HCT116 (cell line): ENCODE measurements around the gene HMCN1. TPM values are rescaled to one million over a fixed set of nuclear protein-coding genes. Genes with fewer than 3 reads are reported as not detected.

Experiments used
- ATAC-seq: fragments of 200-7000 bp; cut with Tn5 transposase; 2 replicates; pipeline ENCODE4 v1.9.1; 2020; ENCODE audit warnings: mild to moderate bottlenecking, moderate library complexity
- BruUV-seq: library from RNA; stranded (reverse); fragments of 400-500 nt; replicated peaks from 2 replicates; lab custom pipeline; 2021; lab: Mats Ljungman, UMichigan
- CTCF ChIA-PET: fragments of 300-600 bp; sonication (Branson Sonifier 250); formaldehyde crosslinking; loops from one replicate; lab custom pipeline; 2021; ENCODE audit warnings: antibody characterized with exemption; lab: Charles Lee
- POLR2A ChIA-PET: fragments of 300-600, 350-600 bp; sonication (Branson Sonifier 250); formaldehyde crosslinking; loops from one replicate; lab custom pipeline; 2021; ENCODE audit warnings: antibody characterized with exemption; lab: Charles Lee
- RAD21 ChIA-PET, 2 experiments: fragments of 300-600 bp; sonication (Branson Sonifier 250); formaldehyde crosslinking; loops; one replicate each; lab custom pipeline; 2023; ENCODE audit warnings: low total read pairs in 2 of 2; ENCODE audit not compliant: uncharacterized antibody in 2 of 2, unreplicated experiment in 2 of 2, low non-redundant PET in 1 of 2; lab: Charles Lee
- DNase-seq: peaks from one replicate; pipeline ENCODE4 v3.0.0-alpha.2; 2010; ENCODE audit warnings: low read depth, low spot score
- H2AFZ ChIP-seq: fragments of 200-600 bp; shearing (Covaris generic), sonication (generic); 2 replicates; pipeline ENCODE4 v1.6.1; 2017; ENCODE audit warnings: low read depth, mixed run types, mixed read lengths, antibody characterized with exemption, low read length; ENCODE audit not compliant: poor library complexity, severe bottlenecking
- H3K27ac ChIP-seq: 2 replicates; pipeline ENCODE4 v1.5.1; 2012; ENCODE audit warnings: low read depth, low read length
- H3K27me3 ChIP-seq: fragments of 200-600 bp; sonication (generic); 2 replicates; pipeline ENCODE4 v1.6.1; 2016; ENCODE audit warnings: mixed run types, low read length, mixed read lengths; ENCODE audit not compliant: insufficient read depth
- H3K36me3 ChIP-seq, 2 experiments: fragments of 200-500 bp in 1 of 2; fragments of 200-600 bp in 1 of 2; sonication (Bioruptor generic) in 1 of 2; sonication (generic) in 1 of 2; 2 replicates each; pipeline versions ENCODE4 v1.5.1 to v1.6.1; 2014 to 2016; ENCODE audit warnings: low read length in 2 of 2, inconsistent platforms in 1 of 2, mixed read lengths in 1 of 2, mixed run types in 1 of 2; ENCODE audit not compliant: insufficient read depth in 2 of 2, control insufficient read depth in 1 of 2
- H3K4me1 ChIP-seq, 2 experiments: fragments of 200-600 bp in 1 of 2; sonication (generic) in 1 of 2; 2 replicates each; pipeline versions ENCODE4 v1.5.1 to v1.6.1; 2012 to 2017; ENCODE audit warnings: low read length in 2 of 2, inconsistent platforms in 1 of 2, mild to moderate bottlenecking in 1 of 2, mixed read lengths in 1 of 2, mixed run types in 1 of 2, moderate library complexity in 1 of 2; ENCODE audit not compliant: insufficient read depth in 2 of 2, control insufficient read depth in 1 of 2
- H3K4me2 ChIP-seq: fragments of 200-600 bp; sonication (generic); 2 replicates; pipeline ENCODE4 v1.6.1; 2017; ENCODE audit warnings: mixed run types, low read length, mixed read lengths
- H3K4me3 ChIP-seq, 2 experiments: fragments of 200-600 bp in 1 of 2; sonication (generic) in 1 of 2; replicated peaks in 1 of 2; 2 replicates each; pipeline ENCODE4 v1.5.1; 2011 to 2016; ENCODE audit warnings: low read length in 2 of 2, control low read depth in 1 of 2, low read depth in 1 of 2, mild to moderate bottlenecking in 1 of 2, mixed read lengths in 1 of 2, mixed run types in 1 of 2
- H3K79me2 ChIP-seq: fragments of 200-600 bp; sonication (generic); 2 replicates; pipeline ENCODE4 v1.6.1; 2017; ENCODE audit warnings: mild to moderate bottlenecking, mixed run types, low read length, moderate library complexity, mixed read lengths; ENCODE audit not compliant: insufficient read depth
- H3K9ac ChIP-seq: fragments of 200-600 bp; sonication (generic); 2 replicates; pipeline ENCODE4 v1.6.1; 2016; ENCODE audit warnings: low read length, mixed read lengths
- H3K9me2 ChIP-seq: fragments of 200-600 bp; sonication (generic), shearing (Covaris generic); 2 replicates; pipeline ENCODE4 v1.6.1; 2017; ENCODE audit warnings: mixed run types, mild to moderate bottlenecking, moderate library complexity; ENCODE audit not compliant: insufficient read depth
- H3K9me3 ChIP-seq, 2 experiments: fragments of 200-500 bp in 1 of 2; fragments of 200-600 bp in 1 of 2; sonication (Bioruptor generic) in 1 of 2; sonication (generic) in 1 of 2; 2 replicates each; pipeline ENCODE4 v1.6.1; 2014 to 2017; ENCODE audit warnings: low read length in 2 of 2, mixed read lengths in 2 of 2, inconsistent platforms in 1 of 2, low read depth in 1 of 2, mild to moderate bottlenecking in 1 of 2, mixed run types in 1 of 2, moderate library complexity in 1 of 2; ENCODE audit not compliant: control insufficient read depth in 1 of 2, insufficient read depth in 1 of 2
- H4K20me1 ChIP-seq: fragments of 200-600 bp; sonication (generic), shearing (Covaris generic); 2 replicates; pipeline ENCODE4 v1.6.1; 2017; ENCODE audit warnings: mixed run types, mild to moderate bottlenecking, moderate library complexity; ENCODE audit not compliant: insufficient read depth
- CTCF ChIP-seq, 3 experiments: fragments of 200-600 bp in 1 of 3; sonication (generic) in 1 of 3; IDR thresholded peaks in 2 of 3; conservative IDR thresholded peaks in 1 of 3; 2 replicates each; pipeline ENCODE4 v1.5.1; 2012 to 2017; ENCODE audit warnings: low read depth in 2 of 3, low read length in 2 of 3, antibody characterized with exemption in 1 of 3, borderline replicate concordance in 1 of 3, control low read depth in 1 of 3, mild to moderate bottlenecking in 1 of 3, mixed read lengths in 1 of 3, mixed run types in 1 of 3, moderate library complexity in 1 of 3; ENCODE audit not compliant: insufficient read depth in 1 of 3
- ELF1 ChIP-seq: IDR thresholded peaks from 2 replicates; pipeline ENCODE4 v1.6.1; 2012; ENCODE audit warnings: low read depth, borderline replicate concordance
- FOSL1 ChIP-seq: IDR thresholded peaks from 2 replicates; pipeline ENCODE4 v1.6.1; 2012; ENCODE audit warnings: low read depth
- POLR2A ChIP-seq: IDR thresholded peaks from 2 replicates; pipeline ENCODE4 v1.7.0; 2011; ENCODE audit warnings: borderline replicate concordance; ENCODE audit not compliant: insufficient read depth, insufficient read length; ENCODE audit errors: extremely low read depth
- RAD21 ChIP-seq: IDR thresholded peaks from 2 replicates; pipeline ENCODE4 v1.6.1; 2012; ENCODE audit warnings: low read depth, mild to moderate bottlenecking
- SIN3A ChIP-seq: IDR thresholded peaks from 2 replicates; pipeline ENCODE4 v1.6.1; 2012; ENCODE audit warnings: low read depth
- SP1 ChIP-seq: IDR thresholded peaks from 2 replicates; pipeline ENCODE4 v1.6.1; 2012; ENCODE audit warnings: low read depth
- SRF ChIP-seq: IDR thresholded peaks from 2 replicates; pipeline ENCODE4 v1.6.1; 2012; ENCODE audit warnings: low read depth
- TCF7L2 ChIP-seq: IDR thresholded peaks from 2 replicates; pipeline ENCODE4 v1.7.0; 2011; ENCODE audit warnings: borderline replicate concordance, inconsistent platforms; ENCODE audit not compliant: insufficient read depth, insufficient read length; ENCODE audit errors: extremely low read depth
- ZFX ChIP-seq: fragments of 450-650 bp; IDR thresholded peaks from 2 replicates; pipeline ENCODE4 v1.6.1; 2017
- ZNF274 ChIP-seq: fragments of 200-500 bp; sonication (Bioruptor generic); IDR thresholded peaks from 2 replicates; pipeline ENCODE4 v1.6.1; 2014; ENCODE audit warnings: mild to moderate bottlenecking, low read depth, low read length, inconsistent platforms
- intact Hi-C: fragments of 100-400 bp; cut with micrococcal nuclease; formaldehyde crosslinking; loops from 2 replicates; pipeline ENCODE4 v1.10.0; 2022
- total RNA-seq: library from RNA; stranded (reverse); gene quantifications from one replicate; pipeline ENCODE4 v1.2.1, GENCODE V29; 2021; ENCODE audit not compliant: unreplicated experiment
- TF ChIP-seq, protein P1 (sequence below): IDR thresholded peaks from 2 replicates; pipeline ENCODE4 v1.6.1; 2012

HMCN1 gene
- total RNA-seq, 1 experiment from 2014 or later, result 0.59 TPM

GRCh38 chr1:185998391-185998790 is 264.2 kb downstream of the HMCN1 start:
- DNase-seq (no peak), ATAC-seq (no peak; the same call in 1 of the 2 replicates)
- H3K4me2 ChIP-seq, result no peak overlapping the region
- no peak overlapping the region for H2AFZ ChIP-seq
- no peaks in the 10 kb centered on the region for H3K27me3 ChIP-seq
- H3K4me1 ChIP-seq, result no peaks in the 10 kb centered on the region
- TF ChIP-seq TCF7L2 (no peak), SP1 (no peak), SIN3A (no peak), ELF1 (no peak), ZFX (no peak), FOSL1 (no peak), POLR2A (no peak), SRF (no peak), CTCF (IDR thresholded peaks at IDR 0.05 in 2 of 3, conservative IDR thresholded peaks at IDR 0.05 in 1 of 3; ENCODE audit: borderline replicate concordance in 1 of 3, insufficient read depth in 1 of 3, low read depth in 2 of 3, low read length in 2 of 3) (peak in 2 of 3 experiments; percentile 10 to 18; a peak in 1 of 6 replicates), ZNF274 (no peak), RAD21 (peak; percentile 38)
- TF ChIP-seq, protein P1, sequence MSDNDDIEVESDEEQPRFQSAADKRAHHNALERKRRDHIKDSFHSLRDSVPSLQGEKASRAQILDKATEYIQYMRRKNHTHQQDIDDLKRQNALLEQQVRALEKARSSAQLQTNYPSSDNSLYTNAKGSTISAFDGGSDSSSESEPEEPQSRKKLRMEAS, result no peak
- no peaks in the 10 kb centered on the region for H3K79me2 ChIP-seq
- H3K36me3 ChIP-seq, result no peaks in the 10 kb centered on the region
- no peak overlapping the region for H3K27ac ChIP-seq
- BruUV-seq, result no TSS peak
- no peak overlapping the region for H3K4me3 ChIP-seq
- intact Hi-C loops, result no loop called here
- RAD21 ChIA-PET, result no interaction called here
- H4K20me1 ChIP-seq, result no peaks in the 10 kb centered on the region
- no peaks in the 10 kb centered on the region for H3K9me2 ChIP-seq
- H3K9ac ChIP-seq, result no peak overlapping the region
- CTCF ChIA-PET, result interaction anchor here (1.2 to 1.9 kb wide), 4 partner anchors 9 to 278 kb away, joined by 3 to 7 read pairs (median 5); no protein-coding TSS in a partner anchor
- POLR2A ChIA-PET, result no interaction called here
- H3K9me3 ChIP-seq, result no peaks in the 10 kb centered on the region
